C4-2B (cell line): ENCODE measurements around the gene NOVA2.

ENCODE experiments used
- CTCF ChIP-seq: fragments of 450-650 bp; conservative IDR thresholded peaks from 2 replicates; pipeline ENCODE4 v1.5.1; 2017; ENCODE audit warnings: mild to moderate bottlenecking
- ZFX ChIP-seq: fragments of 450-650 bp; IDR thresholded peaks from 2 replicates; pipeline ENCODE4 v1.6.1; 2017

GRCh38 chr19:46023311-46023779 is 49.7 kb upstream of the NOVA2 start:
- TF ChIP-seq CTCF, result no peak
- no peak for TF ChIP-seq ZFX
